ENCODE results near the gene IL20RB.

GRCh38 chr3:136910697-136911096 lies 47.1 kb upstream of the IL20RB start:
- no peak for TF ChIP-seq POLR2A (IDR thresholded peaks at IDR 0.05; ENCODE audit: low read depth, low read length)
- TF ChIP-seq PAX5 (IDR thresholded peaks at IDR 0.05; ENCODE audit: insufficient read depth, low read length, severe bottlenecking), result no peak
- no peak for TF ChIP-seq TAF1 (IDR thresholded peaks at IDR 0.05; ENCODE audit: low read depth, low read length)

Data from GM12891 (cell line).